HG02642 (cell line): ENCODE results near the gene WBP1L.
A peak's percentile ranks its signal among the peaks of the same experiment; 100 is the strongest.
"Not testable (repeated sequence)": the region's sequence is repeated elsewhere in the genome, so short reads cannot be mapped to it uniquely, and the experiment has no call there.

Experiments used
- ATAC-seq: cut with Tn5 transposase; IDR thresholded peaks from one replicate; pipeline ENCODE4 v1.9.1; 2021; ENCODE audit warnings: mild to moderate bottlenecking; ENCODE audit not compliant: unreplicated experiment, poor library complexity

Gene WBP1L

DNA sequence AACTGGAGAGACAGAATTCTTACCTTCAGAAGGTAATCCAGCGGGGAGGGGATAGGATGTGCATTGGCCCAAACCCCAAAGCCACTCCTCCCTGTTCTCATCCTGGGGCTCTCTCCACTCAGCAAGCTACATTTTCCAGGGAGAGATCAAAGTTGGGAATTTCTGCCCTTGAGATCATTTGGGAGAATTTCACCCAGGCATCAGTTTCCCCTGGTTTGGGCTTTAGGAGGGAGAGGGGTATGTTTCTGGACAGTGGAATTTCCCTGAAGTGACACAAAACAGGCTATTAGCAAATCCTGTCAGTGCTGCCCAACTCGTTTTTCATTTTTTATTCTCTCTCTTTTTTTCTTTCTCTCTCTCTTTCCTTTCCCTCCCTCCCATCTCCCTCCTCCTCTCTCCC is 57.7 kb downstream of the WBP1L start:
- no peak for ATAC-seq

DNA sequence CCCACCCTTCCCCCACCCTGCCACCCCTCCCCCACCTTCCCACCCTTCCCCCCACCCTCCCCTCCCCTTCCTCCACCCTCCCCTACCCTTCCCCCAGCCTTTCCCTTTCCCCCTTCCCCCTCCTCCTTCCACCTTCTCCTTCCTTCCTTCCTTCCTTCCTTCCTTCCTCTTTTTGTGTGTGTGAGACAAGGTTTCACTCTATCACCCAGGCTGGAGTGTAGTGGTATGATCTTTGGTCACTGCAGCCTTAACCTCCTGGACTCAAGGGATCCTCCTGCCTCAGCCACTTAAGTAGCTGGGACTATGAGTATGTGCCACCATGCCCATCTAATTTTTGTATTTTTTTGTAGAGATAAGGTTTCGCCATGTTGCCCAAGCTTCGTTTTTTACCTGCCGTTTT is 58.2 kb downstream of the WBP1L start:
- ATAC-seq = no peak

DNA sequence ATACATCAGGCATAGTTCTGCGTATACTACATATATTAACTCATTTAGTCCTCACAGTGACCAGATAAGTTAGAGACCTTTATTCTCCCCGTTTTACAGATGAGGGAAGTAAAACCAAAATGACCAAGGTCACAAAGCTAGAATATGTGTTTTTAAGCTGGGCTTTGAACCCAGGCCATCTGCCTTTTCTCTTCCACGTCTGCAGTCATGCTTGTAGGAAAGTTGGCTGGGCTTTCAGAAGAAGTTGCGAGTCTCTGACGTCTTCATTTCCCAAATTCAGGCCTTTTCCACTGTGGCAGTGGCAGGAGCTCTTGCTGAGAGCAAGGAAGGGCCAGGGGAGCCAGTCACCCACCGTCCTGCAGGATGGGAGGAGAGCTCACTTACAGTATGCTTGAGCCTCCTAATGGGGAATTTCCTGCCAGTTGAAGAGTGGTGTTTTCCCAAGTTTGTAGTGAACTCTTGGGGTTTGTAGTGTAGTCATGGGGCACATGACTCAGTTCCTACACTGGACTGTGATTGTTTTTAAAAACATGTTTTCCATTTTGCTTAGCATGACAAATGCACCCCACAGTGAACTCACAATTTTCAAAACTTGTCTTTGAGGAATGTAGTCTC is 59.3 kb downstream of the WBP1L start:
- ATAC-seq = peak; percentile 56

DNA sequence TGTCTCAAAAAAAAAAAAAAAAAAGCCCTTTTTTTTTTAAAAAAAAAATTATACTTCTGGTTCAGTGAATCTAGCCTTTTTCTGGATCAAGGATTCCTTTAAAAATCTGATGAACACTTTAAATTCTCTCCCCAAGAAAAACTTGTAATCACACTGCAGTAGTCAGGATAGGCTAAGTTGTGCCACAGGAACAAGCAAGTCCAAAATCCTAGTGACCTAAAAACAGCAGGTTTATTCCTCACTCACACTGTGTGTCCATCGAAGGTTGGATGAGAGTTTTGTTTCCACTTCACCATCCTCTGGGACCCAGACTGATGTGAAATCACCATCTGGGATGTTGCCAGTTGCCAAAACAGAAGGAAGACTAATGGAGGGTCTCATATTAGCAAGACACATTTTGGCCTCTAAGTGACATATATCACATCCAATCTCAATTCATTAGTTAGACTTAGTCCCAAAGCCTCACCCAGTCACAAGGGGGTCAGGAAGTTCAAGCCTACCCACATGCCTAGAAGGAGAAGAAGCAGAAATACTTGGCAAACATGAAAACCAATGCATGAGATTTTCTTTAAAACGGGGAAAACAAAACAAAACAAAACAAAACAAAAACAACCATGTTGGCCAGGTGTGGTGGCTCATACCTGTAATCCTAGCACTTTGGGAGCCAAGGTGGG is 60.8 kb downstream of the WBP1L start:
- no peak for ATAC-seq

DNA sequence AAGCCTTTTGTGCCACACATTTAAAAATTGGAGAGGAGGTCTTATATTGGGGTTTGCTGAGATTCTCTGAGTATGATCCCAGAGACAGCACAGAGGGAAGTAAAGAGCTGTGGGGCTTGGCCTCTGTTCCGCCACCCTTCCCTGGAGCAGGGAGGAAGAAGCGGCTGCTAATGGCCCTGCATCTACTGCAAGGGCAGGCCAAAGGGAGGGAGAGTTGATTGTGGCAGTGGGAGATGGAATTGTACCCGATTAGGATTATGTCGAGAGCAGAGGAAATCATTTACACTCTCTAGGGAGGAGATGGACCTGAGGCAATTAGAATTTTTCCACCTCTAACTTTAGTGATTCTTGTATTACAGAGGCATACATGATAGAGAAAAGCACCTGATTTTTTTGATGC is 64.6 kb downstream of the WBP1L start:
- ATAC-seq = no peak

DNA sequence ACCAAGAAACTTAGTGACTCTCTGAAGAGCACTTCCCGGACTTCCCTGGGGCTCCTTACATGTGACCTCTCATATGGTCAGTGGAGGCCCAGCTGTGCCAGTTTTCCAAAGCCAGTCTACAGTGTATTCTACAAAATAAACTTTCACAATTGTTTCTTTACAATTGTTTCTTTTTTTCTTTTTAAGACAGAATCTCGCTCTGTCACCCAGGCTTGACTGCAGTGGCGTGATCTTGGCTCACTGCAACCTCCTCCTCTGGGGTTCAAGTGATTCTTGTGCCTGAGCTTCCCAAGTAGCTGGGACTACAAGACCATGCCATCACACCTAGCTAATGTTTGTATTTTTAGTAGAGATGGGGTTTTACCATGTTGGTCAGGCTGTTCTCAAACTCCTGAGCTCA is 67.6 kb downstream of the WBP1L start:
- ATAC-seq = no peak

DNA sequence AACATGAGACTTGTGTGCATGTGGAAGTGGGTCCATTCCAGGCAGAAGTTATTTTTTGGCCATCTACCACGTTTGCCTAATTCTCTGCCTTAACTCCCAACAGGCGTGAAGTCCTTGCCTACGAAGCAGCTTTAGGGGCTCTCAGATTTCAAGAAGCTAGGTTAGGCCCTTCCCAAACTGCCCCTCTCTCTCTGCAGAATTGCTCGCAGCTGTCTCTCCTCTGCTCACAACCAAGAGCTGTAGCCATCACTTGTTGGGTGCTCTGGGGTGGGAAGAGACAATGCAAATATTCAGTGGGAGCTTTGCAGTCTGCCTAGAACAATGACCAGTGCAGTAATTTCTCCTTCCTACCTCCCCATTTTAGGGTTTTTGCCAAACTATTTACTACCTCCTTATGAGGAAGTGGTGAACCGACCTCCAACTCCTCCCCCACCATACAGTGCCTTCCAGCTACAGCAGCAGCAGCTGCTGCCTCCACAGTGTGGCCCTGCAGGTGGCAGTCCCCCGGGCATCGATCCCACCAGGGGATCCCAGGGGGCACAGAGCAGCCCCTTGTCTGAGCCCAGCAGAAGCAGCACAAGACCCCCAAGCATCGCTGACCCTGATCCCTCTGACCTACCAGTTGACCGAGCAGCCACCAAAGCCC is 68.6 kb downstream of the WBP1L start:
- no peak for ATAC-seq

DNA sequence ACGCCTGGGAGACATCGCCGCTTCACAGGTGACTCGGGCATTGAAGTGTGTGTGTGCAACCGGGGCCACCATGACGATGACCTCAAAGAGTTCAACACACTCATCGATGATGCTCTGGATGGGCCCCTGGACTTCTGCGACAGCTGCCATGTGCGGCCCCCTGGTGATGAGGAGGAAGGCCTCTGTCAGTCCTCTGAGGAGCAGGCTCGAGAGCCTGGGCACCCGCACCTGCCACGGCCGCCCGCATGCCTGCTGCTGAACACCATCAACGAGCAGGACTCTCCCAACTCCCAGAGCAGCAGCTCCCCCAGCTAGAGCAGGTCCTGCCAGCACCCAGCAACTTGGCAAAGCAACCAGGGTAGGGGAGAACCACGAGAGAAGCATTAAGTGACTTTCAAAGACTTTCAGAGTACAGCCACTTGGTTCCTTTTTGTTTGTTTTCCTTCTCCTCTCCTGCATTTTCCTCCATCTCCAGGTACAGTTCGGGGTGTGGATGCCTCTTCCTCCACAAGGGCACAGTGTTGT is 69.3 kb downstream of the WBP1L start:
- no peak for ATAC-seq

DNA sequence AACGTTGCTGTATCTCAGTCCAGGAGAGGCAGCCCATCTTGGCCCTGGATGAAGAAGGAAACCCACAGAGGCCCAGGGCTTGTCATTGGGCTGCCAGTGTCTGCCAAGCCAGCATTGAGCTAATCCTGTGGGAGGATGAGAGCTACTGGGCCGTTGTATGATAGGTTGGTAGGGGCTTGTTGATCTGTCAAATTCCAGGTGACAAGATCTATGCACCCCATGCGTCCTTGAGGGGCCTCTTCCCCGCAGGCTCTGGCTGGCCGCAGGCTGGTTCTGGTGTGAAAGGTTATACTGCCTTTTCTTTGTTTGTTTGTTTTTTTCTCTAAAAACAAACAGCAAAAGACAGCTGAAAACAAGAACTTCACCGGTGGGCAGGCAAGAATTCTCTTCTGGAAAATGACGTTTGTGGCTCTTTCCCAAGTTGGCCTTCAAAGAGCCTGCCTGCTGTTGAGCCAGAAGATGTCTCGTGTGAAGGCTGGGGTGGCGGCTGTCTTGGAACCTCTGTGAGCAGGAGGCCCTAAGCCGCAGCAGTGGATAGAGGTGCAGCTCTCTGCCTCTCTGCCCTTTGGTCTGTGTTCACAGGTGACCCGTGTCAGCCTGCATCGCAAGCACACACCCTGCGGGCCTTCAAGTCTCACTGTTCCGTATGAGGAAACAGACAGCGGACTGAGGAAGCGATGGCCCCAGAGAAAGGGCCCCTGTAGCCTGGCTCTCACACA is 70.1 kb downstream of the WBP1L start:
- ATAC-seq = no peak

DNA sequence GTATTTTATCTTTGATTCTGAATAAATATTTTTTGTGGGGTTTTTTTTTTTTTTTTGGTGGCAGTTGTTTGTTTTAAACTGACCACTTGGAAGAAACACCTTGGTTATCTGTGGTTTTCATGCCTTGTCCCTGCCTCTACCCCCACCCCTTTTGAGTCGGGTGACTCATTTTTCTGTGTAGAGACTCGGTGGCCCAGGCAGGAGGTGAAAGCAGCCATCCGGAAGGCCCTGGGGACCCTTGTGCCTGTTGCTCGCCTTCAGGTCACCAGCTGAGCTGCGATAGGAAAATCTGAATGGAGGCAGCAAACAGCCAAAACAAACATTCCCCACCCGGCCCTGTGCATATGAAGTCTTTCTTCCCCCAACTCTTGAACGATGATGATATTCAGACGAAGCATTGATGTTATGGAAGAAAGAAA is 70.7 kb downstream of the WBP1L start:
- ATAC-seq = no peak

DNA sequence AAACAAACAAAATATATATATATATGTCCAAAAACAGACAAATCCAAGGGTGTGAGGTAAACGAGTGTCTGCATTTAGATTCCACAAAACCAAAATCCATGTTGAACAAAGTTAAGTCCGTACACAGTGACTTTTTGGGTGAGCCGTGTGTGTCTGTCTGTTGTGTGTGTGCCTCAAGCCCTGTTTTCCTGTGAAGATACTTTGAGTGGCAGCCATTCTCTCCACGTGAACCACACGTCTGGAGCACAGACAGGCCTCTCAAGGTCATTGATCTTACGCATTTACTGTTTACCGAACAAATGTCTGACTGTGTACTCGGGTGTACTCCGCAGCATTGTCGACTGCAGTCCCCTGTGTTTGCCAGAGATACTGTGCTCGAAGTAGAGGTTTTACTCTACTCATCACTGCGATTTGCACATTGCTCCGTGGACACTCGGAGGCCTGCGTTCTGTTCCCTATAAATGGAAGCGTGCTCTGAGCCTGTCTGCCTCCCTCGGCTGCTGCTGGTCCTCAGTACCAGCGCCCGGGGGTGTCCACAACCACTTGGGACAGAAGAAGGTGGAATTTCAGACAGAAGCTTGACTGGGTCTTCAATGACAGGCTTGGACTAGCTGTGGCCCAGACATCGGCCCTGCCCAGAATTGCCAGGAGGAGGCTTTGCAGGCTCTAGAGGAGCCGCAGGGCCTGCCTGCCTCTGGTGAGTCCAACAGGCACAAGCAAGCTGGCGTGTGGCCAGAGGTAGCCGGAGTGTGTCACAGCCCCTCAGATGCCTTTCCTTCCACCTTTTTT is 71.3 kb downstream of the WBP1L start:
- no peak for ATAC-seq

DNA sequence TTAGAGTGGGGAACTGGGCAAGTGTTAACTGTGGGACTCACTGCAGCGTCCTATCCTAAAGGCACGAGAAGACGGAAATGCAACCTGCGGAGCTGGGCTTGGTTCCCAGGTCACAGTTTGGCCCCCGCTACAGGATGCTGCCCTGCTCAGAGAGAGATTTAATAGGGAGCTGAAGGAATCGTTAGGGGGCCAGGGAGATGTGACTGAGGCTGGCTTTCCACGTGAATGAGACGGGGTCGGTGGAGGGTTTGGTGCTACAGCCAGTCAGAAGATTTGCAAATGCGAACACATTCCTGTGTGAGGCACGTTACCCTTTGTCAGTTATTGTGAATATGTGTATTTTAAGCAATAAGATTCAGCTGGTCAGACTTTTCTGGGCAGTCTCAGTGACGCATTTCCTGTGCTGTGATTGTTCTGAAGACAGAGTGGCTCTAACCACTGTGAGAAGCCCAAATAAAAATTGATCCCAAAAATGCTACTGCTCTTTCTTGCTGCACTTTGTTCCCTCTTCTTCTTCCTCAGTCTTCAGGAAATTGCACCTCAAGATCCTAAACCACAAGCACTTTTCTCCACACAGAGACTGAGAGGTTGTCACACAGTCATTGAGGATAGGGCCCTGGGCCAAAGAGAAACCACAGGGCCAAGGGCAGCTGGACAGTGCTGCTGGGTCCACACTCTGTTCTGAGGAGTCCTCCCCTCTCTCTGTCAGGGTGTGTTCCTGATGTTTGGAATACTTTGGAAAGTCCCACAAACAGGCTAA is 72.2 kb downstream of the WBP1L start:
- no peak for ATAC-seq

DNA sequence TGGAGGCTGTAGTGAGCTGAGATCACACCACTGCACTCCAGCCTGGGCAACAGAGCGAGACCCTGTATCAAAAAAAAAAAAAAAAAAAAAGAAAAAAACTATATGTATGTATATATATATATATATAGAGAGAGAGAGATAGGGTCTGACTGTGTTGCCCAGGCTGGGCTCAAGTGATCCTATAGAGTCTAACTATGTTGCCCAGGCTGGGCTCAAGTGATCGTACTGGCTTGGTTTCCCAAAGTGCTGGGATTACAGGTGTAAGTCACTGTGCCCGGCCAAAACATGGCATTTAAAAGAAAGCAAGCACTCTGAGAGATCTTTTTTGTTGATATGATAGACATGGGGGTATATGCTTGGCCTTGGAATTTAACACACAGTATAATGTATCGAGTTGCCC is 73.4 kb downstream of the WBP1L start:
- no peak for ATAC-seq

DNA sequence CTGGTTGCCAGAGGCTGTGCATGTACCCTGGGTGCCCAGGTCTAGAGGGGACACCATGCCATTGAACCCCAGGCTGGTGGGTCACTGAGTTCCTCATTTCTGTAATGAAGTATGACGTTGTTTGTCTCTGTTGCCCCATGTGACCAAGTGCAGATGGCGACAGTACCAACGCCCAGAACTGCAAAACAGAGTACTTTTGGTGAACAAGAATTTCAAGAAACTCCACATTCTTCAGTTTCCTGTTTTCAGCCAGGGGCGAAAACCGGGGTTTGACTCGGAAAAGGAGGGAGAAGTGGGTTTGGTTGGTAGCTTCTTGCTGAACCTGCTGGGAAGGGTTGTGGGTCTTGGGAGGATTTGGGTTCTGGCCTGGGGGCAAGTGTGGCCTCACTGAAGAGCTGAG is 75.3 kb downstream of the WBP1L start:
- no peak for ATAC-seq

DNA sequence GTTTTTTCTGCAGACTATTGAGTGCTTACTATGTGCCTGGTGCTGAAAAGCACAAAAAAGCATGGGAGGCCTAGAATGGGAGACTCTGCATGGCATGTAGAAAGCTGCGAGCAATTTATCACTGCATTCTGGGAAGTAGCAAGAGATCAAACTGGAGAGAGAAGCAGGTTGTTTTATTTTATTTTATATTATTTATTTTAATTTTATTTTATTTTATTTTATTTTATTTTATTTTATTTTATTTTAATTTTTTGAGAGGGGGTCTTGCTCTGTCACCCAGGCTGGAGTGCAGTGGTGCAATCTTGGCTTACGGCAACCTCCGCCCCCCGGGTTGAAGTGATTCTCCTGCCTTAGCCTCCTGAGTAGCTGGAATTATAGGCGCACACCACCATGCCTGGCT is 76.3 kb downstream of the WBP1L start:
- not testable (repeated sequence) for ATAC-seq

DNA sequence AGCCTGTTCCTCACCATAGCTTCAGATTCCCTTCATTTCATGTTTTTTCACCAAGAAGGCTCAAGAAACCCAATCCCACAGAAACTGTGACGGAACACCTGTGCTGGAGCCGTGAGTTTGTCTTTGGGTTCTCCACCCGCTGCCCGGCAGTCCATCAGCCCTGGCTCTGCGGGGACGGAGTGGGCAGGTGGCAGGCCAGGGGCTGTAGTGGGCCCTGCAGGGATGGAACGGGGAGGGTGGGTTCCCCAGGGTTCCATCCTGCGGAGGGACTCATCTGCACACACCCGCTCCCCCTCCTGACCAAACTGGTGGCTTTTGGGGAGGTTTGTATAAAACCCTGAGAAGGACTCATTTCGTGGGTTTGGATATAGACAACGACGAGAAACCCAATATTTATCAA is 78.5 kb downstream of the WBP1L start:
- no peak for ATAC-seq

DNA sequence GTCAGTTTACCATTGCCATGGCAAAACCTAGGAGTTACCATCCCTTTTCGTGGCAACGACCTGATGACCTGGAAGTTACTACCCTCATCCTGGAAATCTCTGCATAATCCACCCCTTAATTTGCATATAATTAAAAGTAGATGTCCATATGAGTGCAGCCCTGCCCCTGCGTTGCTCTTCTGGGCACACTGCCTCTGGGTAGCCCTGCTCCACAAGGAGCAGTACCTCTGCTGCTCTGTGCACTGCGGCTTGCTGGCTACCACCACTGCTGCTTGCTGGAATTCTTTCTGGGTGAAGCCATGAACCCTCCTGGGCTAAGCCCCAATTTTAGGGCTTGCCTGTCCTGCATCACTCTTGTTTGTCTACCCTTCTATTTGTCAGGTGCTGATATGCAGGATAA is 80.9 kb downstream of the WBP1L start:
- ATAC-seq = no peak

DNA sequence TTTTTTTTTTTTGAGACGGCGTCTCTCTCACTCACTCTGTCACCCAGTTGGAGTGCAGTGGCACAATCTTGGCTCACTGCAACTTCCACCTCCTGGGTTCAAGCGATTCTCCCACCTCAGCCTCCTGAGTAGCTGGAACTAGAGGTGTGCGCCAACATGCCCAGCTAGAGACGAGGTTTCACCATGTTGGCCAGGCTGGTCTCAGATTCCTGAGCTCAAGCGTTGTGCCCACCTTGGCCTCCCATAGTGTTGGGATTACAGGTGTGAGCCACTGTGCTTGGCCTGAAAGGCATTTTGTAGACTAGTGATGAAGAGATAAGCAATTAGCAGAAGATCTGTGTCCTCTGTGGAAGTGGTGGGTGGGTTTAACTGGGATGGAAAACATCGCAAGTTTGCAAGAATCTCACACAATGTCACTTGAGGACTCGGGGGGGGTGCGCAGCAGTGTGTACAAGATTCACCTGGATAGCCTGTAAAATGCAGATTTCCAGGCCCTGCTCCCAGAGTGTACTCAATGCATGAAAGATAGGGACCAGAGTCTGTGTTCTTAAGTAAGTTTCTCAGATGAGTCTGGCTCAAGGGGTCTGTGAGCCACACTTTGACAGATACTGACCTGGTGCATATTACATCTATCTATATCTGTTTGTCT is 82.5 kb downstream of the WBP1L start:
- no peak for ATAC-seq

DNA sequence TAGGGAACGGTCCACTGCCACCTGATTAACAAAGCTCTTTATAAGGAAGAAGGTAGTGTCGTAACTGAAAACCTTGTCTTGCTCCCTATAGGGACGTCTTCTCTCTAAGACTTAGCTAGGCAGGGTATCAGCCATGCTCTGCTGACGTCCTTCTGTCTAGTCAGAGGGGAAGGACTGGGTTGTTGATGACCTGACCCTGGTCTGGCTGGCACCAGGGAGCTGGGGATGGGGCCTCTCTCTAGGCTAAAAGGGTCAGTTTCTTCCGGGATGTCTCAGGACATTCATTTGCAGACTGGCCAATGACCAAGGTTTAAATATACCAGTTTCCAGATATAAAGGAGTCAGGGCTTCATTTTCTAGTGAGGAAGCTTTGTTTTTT is 83.8 kb downstream of the WBP1L start:
- ATAC-seq = no peak
